NCI-H82 (cell line): Measurements from ENCODE around the gene NOPCHAP1.
"Not testable (repeated sequence)": the region's sequence is repeated elsewhere in the genome, so short reads cannot be mapped to it uniquely, and the experiment has no call there.

Experiments used
- DNase-seq: peaks from one replicate; lab custom pipeline; 2025; lab: John Stamatoyannopoulos, UW

Gene NOPCHAP1, protein sequence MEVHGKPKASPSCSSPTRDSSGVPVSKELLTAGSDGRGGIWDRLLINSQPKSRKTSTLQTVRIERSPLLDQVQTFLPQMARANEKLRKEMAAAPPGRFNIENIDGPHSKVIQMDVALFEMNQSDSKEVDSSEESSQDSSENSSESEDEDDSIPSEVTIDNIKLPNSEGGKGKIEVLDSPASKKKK

GRCh38 chr12:104986022-104986941 is at the start of gene NOPCHAP1:
NOPCHAP1 (plus strand) TSS chr12:104986316; CDS start chr12:104986353, 37 bp downstream.
- peak; percentile 96 for DNase-seq

GRCh38 chr12:104938371-104938770 is 47.7 kb upstream of the NOPCHAP1 start:
- no peak for DNase-seq

DNA sequence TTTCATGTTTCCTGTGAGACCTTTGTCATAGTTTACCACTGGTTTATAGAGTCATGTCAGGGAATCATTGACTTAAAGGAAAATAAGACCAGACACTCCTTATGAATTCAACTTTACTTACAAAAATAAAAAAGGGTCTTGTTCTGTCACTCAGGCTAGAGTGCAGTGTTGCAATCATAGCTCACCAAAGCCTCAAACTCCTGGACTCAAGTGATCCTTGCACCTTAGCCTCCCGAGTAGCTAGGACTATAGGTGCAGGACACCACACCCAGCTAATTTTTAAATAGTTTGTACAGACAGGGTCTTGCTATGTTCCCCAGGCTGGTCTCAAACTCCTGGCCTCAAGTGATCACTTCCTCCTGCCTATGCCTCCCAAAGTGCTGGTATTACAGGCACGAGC is 47.0 kb upstream of the NOPCHAP1 start:
- DNase-seq = no peak

GRCh38 chr12:104941454-104941853 is 44.7 kb upstream of the NOPCHAP1 start:
- no peak for DNase-seq

DNA sequence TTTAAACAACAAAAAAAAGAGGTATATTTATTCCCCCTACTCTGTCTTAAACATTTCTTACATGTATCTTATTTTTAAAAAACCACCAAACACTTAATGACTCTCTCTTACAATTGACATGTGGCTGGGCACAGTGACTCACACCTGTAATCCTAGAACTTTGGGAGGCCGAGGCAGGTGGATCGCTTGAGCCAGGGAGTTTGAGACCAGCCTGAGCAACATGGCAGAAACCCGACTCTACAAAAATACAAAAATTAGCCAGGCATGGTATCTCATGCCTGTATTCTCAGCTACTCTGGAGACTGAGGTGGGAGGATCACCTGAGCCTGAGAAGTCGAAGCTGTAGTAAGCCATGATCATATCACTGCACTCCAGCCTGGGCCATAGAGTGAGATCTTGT is 44.0 kb upstream of the NOPCHAP1 start:
- DNase-seq = no peak

DNA sequence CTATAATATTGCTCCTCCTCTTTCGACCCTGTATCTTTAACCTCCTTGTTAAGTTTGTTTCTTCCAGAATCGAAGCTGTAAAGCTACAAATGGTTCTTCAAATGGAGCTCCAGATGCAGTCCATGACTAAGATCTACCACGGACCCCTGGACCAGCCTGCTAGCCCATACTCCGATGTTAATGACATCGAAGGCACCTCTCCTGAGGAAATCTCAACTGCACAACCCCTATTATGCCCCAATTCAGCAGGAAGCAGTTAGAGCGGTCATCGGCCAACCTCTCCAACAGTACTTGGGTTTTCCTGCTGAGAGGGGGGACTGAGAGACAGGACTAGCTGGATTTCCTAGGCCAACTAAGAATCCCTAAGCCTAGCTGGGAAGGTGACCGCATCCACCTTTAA is 42.7 kb upstream of the NOPCHAP1 start:
- not testable (repeated sequence) for DNase-seq

- no peak for DNase-seq
Observed at GRCh38 chr12:104944252-104944651, 41.9 kb upstream of the NOPCHAP1 start.

DNA sequence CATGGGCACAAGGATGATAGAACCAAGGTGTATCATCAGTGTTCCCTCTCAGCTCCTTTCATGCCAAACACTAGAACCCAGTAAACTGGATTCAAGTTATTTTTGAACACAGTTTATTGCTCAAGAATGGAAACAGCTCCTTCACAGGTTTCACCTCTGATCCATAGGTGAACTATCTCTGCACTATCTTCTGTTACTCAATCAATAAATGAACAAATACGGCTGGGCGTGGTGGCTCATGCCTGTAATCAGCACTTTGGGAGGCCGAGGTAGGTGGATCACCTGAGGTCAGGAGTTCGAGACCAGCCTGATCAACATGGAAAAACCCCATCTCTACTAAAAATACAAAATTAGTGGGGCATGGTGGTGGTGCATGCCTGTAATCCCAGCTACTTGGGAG is 37.4 kb upstream of the NOPCHAP1 start:
- not testable (repeated sequence) for DNase-seq

DNA sequence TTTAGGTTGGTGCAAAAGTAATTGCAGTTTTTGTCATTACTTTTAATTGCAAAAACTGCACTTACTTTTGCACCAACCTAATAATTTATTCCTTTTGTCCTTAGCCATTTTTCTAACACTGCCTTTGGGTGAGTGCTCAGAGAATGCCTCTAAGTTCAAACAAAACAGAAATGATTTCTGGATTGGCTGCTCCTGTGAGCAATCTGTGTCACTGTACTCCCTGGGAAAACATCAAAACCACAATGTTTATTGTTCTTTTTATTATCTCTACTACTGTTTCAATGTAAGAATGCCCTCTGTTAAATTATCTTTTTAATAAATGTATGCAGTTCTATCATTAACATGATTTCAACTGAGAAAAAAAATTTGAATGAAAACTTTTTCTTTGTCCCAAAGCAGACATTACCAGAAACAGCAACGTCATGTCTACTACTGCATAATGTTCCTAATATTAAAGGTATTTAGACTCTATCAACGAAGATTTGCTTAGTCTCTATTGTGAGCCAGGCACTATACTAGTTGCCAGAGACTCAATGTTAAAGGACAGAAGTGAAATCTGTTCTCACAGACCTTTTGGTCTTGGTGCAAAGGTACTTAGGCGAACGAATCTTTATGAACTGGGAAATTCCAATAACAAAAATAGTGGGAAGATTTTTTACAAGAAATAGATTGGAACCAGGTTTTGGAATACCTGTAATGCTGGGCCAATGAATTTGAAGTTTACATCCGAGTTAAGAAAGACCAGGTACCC is 34.2 kb upstream of the NOPCHAP1 start:
- DNase-seq = no peak

- peak; percentile 25 for DNase-seq
Observed at GRCh38 chr12:104952816-104953215, 33.3 kb upstream of the NOPCHAP1 start.

GRCh38 chr12:104953323-104953722 is 32.8 kb upstream of the NOPCHAP1 start:
- peak; percentile 85 for DNase-seq

DNA sequence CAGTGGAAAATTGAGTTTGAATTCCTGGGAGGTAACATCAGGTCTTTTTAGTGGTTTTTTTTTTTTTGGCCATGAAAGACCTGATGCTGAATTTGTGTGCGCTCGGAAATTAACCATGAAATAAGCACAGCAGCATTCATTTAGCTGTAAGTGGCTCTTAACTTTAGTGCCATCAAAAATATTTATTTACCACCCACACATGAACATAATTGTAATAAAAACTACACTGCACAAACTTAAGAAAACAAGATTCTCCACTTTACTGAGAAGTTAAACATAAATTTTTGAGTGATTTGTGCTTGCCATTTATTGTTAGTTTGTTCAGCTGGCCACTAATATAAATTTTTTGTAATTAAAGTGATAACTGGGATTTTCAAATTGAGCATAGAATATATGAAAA is 30.4 kb upstream of the NOPCHAP1 start:
- DNase-seq = no peak

DNA sequence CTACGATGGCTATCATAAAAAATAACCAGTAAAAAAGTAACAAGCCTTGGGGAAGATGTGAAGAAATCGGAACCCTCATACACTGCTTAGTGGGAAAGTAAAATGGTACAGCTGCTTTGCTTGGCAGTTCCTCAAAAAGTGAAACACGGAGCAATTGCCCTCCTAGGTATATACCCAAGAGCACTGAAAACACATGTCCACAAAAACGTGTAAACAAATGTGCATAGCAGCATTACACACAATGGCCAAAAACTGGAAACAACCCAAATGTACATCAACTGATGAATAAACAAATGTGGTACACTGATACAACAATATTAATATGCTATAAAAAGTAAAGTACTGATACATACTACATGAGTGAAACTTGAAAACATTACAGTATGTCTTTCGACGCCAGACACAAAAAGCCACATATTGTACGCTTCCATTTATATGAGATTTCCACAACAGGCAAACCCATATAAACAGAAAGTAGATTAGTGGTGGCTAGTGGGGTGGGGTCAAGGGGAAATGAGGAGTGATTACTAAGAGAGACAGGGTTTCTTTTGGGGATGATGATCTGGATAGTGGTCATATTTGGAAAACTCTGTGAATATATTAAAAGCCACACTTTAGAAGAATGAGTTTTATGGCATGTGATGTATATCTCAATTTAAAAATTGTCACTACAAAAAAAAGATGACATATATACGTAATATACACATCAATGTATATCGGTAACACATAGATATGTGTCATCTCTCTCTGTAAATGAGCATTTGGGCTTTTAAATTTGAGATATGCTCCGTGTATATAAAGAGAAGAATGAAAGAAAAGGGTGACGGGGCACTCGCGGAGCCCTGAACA is 29.0 kb upstream of the NOPCHAP1 start:
- DNase-seq = no peak

DNA sequence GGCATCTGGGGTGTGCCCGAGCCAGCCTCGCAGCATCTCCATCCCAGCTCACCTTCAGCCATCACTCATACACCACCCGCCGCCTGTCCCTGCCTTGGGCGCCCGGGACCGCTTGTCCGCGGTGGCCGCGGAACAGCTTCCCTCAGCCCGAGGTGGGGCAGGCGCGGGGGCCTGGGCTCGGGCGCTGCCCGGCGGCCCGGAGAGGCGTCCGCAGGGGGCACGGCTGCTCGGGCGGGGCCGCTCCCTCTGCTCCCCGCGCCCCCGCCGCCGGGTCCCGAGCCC is 28.5 kb upstream of the NOPCHAP1 start:
- peak; percentile 57 for DNase-seq

GRCh38 chr12:104958001-104958804 is 27.9 kb upstream of the NOPCHAP1 start, which contains the start of gene SLC41A2:
SLC41A2 (minus strand) TSS chr12:104958290; CDS start chr12:104928527, 29,763 bp downstream.
- peak; percentile 78 for DNase-seq

GRCh38 chr12:104958805-104959334 is 27.2 kb upstream of the NOPCHAP1 start:
- no peak for DNase-seq

DNA sequence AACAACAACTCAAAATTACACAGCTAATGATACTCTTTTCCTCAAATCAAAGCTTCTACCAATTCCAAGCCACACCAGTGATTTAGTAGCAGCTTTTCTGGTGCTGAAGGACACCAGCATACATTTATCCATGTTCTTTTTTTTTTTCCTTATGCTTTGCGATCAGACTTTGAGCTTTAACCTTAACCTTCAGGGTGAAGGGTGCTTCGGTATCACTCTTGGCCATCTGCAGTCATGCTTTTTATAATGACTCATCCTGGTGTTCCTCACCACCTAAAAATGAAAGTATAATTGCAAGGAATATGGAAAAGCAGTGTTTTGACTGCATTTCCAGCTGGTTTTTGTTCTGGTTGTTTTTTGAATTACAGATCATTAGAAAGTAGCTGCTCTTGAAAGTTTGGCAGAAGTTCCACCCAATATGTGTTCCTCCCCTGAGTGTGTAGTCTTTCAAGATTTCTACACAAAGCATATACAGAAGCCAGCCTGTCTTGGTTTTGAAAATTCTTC is 26.7 kb upstream of the NOPCHAP1 start:
- no peak for DNase-seq

DNA sequence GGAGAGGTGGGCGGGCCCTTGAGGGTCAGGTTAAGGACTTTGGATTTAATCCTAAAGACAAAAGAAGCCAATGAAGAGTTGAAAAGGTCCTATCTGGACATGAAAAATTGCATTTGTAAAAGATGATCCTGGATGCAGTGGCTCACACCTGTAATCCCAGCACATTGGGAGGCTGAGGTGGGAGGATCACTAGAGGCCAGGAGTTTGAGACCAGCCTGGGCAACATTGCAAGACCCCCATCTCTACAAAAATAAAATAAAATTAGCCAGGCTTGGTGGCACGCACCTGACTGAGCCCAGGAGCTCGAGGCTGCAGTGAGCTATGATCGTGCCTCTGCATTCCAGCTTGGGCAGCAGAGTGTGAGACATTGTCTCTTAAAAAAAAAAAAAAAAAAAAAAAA is 25.7 kb upstream of the NOPCHAP1 start:
- no peak for DNase-seq

GRCh38 chr12:104963757-104964156 is 22.4 kb upstream of the NOPCHAP1 start:
- peak; percentile 46 for DNase-seq

- no peak for DNase-seq
Observed at GRCh38 chr12:104964167-104964855, 21.8 kb upstream of the NOPCHAP1 start.
